GM12878 (cell line): ENCODE measurements around the gene ACSL4. TPM values are rescaled to one million over a fixed set of nuclear protein-coding genes. Genes with fewer than 3 reads are reported as not detected.

Experiments
- ATAC-seq: fragments of 200-7000 bp; cut with Tn5 transposase; 3 replicates; pipeline ENCODE4 v1.9.1; 2020; ENCODE audit warnings: mild to moderate bottlenecking, moderate library complexity
- BruUV-seq: library from RNA; stranded (reverse); fragments of 400-500 nt; replicated peaks from 2 replicates; lab custom pipeline; 2021; lab: Mats Ljungman, UMichigan
- CTCF ChIA-PET: fragments of 300-600 bp; sonication (Branson Sonifier 250); formaldehyde crosslinking; extraction: SDS; loops from one replicate; lab custom pipeline; 2021; ENCODE audit warnings: inconsistent platforms; lab: Yijun Ruan, JAX
- POLR2A ChIA-PET: fragments of 350-600 bp; formaldehyde crosslinking; extraction: SDS; loops from one replicate; lab custom pipeline; 2021; ENCODE audit warnings: inconsistent platforms; lab: Charles Lee
- RAD21 ChIA-PET: fragments of 300-600 bp; sonication (Branson Sonifier 250); formaldehyde crosslinking; loops from one replicate; lab custom pipeline; 2023; ENCODE audit warnings: antibody characterized with exemption; ENCODE audit not compliant: unreplicated experiment; lab: Charles Lee
- SMC1A ChIA-PET: fragments of 300-600 bp; sonication (Branson Sonifier 250); formaldehyde crosslinking; loops from one replicate; lab custom pipeline; 2023; ENCODE audit not compliant: unreplicated experiment, uncharacterized antibody; lab: Charles Lee
- DNase-seq: peaks from one replicate; pipeline ENCODE4 v3.0.0-alpha.2; 2011; ENCODE audit warnings: low read depth, low spot score
- FAIRE-seq: peaks from 3 replicates; lab custom pipeline; 2011; peaks lifted over from hg19 to GRCh38; lab: Jason Lieb, UNC
- H2AFZ ChIP-seq: 2 replicates; pipeline ENCODE4 v1.6.0; 2011; ENCODE audit warnings: low read depth, low read length, control low read depth; ENCODE audit not compliant: control insufficient read depth
- H3K27ac ChIP-seq: 2 replicates; pipeline ENCODE4 v1.5.1; 2011; ENCODE audit warnings: control low read depth; ENCODE audit not compliant: control insufficient read depth, insufficient read depth
- H3K27me3 ChIP-seq, 2 experiments: replicated peaks in 1 of 2; 2 replicates each; pipeline versions ENCODE4 v1.6.0 to v1.6.1; 2011; ENCODE audit warnings: low read length in 1 of 2; ENCODE audit not compliant: control insufficient read depth in 2 of 2, insufficient read depth in 2 of 2
- H3K36me3 ChIP-seq, 2 experiments: 2 replicates each; pipeline ENCODE4 v1.5.1; 2011; ENCODE audit warnings: low read length in 1 of 2; ENCODE audit not compliant: control insufficient read depth in 2 of 2, insufficient read depth in 2 of 2
- H3K4me1 ChIP-seq: 2 replicates; pipeline ENCODE4 v1.6.1; 2011; ENCODE audit warnings: mild to moderate bottlenecking, low read length, moderate library complexity, mixed read lengths; ENCODE audit not compliant: control insufficient read depth, insufficient read depth
- H3K4me2 ChIP-seq: 2 replicates; pipeline ENCODE4 v1.6.0; 2011; ENCODE audit warnings: control low read depth; ENCODE audit not compliant: control insufficient read depth, insufficient read depth
- H3K4me3 ChIP-seq: fragments of 200-600 bp; sonication (generic); 2 replicates; pipeline ENCODE4 v1.5.1; 2016
- H3K79me2 ChIP-seq: 2 replicates; pipeline ENCODE4 v1.6.0; 2011; ENCODE audit warnings: low read length; ENCODE audit not compliant: control insufficient read depth, insufficient read depth
- H3K9ac ChIP-seq: 2 replicates; pipeline ENCODE4 v1.8.0; 2011; ENCODE audit warnings: low read length, control low read depth, mixed read lengths; ENCODE audit not compliant: control insufficient read depth, insufficient read depth
- H3K9me3 ChIP-seq: replicated peaks from 3 replicates; pipeline ENCODE4 v1.5.1; 2011; ENCODE audit warnings: mild to moderate bottlenecking, low read length; ENCODE audit not compliant: control insufficient read depth, insufficient read depth
- H4K20me1 ChIP-seq: 2 replicates; pipeline ENCODE4 v1.6.0; 2011; ENCODE audit not compliant: control insufficient read depth, insufficient read depth
- BACH1 ChIP-seq: fragments of 450-650 bp; IDR thresholded peaks from 2 replicates; pipeline ENCODE4 v1.6.1; 2017; ENCODE audit warnings: mild to moderate bottlenecking, borderline replicate concordance
- CBX3 ChIP-seq: fragments of 200-600 bp; sonication (generic); IDR thresholded peaks from 2 replicates; pipeline ENCODE4 v1.6.1; 2016; ENCODE audit warnings: low read depth, borderline replicate concordance
- MXI1 ChIP-seq: fragments of 150-350 bp; IDR thresholded peaks from 2 replicates; pipeline ENCODE4 v1.6.1; 2011; ENCODE audit warnings: low read depth, mild to moderate bottlenecking, inconsistent platforms, low read length, improper control_type of control experiment
- PML ChIP-seq: IDR thresholded peaks from 2 replicates; pipeline ENCODE4 v1.6.1; 2012; ENCODE audit warnings: low read length, inconsistent platforms
- SIX5 ChIP-seq: IDR thresholded peaks from 2 replicates; pipeline ENCODE4 v1.6.1; 2011; ENCODE audit warnings: mild to moderate bottlenecking, low read depth, low read length, moderate library complexity; ENCODE audit not compliant: severe bottlenecking
- SREBF2 ChIP-seq: IDR thresholded peaks from 2 replicates; pipeline ENCODE4 v1.6.1; 2012; ENCODE audit warnings: mild to moderate bottlenecking, low read length
- TAF1 ChIP-seq: IDR thresholded peaks from 2 replicates; pipeline ENCODE4 v1.6.1; 2011; ENCODE audit warnings: mild to moderate bottlenecking, low read depth, low read length, borderline replicate concordance
- ZNF384 ChIP-seq: IDR thresholded peaks from 2 replicates; pipeline ENCODE4 v1.6.1; 2012; ENCODE audit warnings: low read depth, mild to moderate bottlenecking, low read length, improper control_type of control experiment, borderline replicate concordance
- ZNF622 ChIP-seq: fragments of 450-650 bp; IDR thresholded peaks from 2 replicates; pipeline ENCODE4 v1.6.1; 2017; ENCODE audit warnings: mild to moderate bottlenecking, inconsistent platforms
- WGBS: methylation state at CpG from one replicate; pipeline ENCODE4 v1.1.6; 2016; ENCODE audit warnings: low lambda C conversion rate; ENCODE audit not compliant: insufficient replicate concordance, insufficient coverage; ENCODE audit errors: missing lambda C conversion rate; 5-methylcytosine and 5-hydroxymethylcytosine counted together
- in situ Hi-C: fragments of 300-500 bp; cut with MboI; formaldehyde crosslinking; loops from 9 replicates; pipeline ENCODE4 v1.14.3; 2018; ENCODE audit warnings: mixed read lengths
- intact Hi-C: fragments of 100-400 bp; cut with micrococcal nuclease; formaldehyde crosslinking; loops from one replicate; pipeline ENCODE4 v1.14.2; 2022; ENCODE audit not compliant: unreplicated experiment
- polyA plus RNA-seq, 11 experiments: library from polyadenylated mRNA; depleted of rRNA in 4 of 11; unstranded in 6 of 11; stranded (reverse) in 5 of 11; fragments of >200 nt; fragmentation: Nextera tagmentation in 4 of 11; fragmentation: Illumina TruSeq in 1 of 11; extraction: Ambion mirVana in 4 of 11; extraction: Trizol in 1 of 11; gene quantifications; 1 replicate in 1 of 11; 2 replicates in 10 of 11; pipeline versions ENCODE4 v1.2.1 to v1.2.3, GENCODE V29; 2011 to 2016; ENCODE audit warnings: inconsistent platforms in 2 of 11, missing spikeins in 2 of 11, low read depth in 1 of 11
- total RNA-seq, 4 experiments: library from RNA; depleted of rRNA in 3 of 4; stranded (reverse); fragments of >200 nt in 3 of 4; fragmentation: Illumina TruSeq in 1 of 4; extraction: Trizol in 1 of 4; gene quantifications; 2 replicates each; pipeline versions ENCODE4 v1.2.1 to v1.2.3, GENCODE V29; 2013 to 2021
- TF ChIP-seq, protein P1 (sequence below): fragments of 450-650 bp; formaldehyde crosslinking; IDR thresholded peaks from 2 replicates; pipeline ENCODE4 v1.5.0; 2022; ENCODE audit warnings: mild to moderate bottlenecking, missing genetic modification characterization
- TF ChIP-seq, protein P2 (sequence below): IDR thresholded peaks from 2 replicates; pipeline ENCODE4 v1.6.1; 2012; ENCODE audit warnings: improper control_type of control experiment, low read depth, low read length; ENCODE audit not compliant: insufficient replicate concordance

Gene ACSL4
- total and polyA plus RNA-seq, 10 of the 15 experiments (the other 5 are each of a cell fraction or from before 2014, with no cell fraction given): 20.7 to 66.6 (median 45.4) TPM

GRCh38 chrX:109691752-109692151 lies 41.3 kb downstream of the ACSL4 start:
- no TSS peak for BruUV-seq

GRCh38 chrX:109691277-109691676 lies 41.8 kb downstream of the ACSL4 start:
- in situ Hi-C loops: no loop called here
- POLR2A ChIA-PET: no interaction called here
- no peak overlapping the region for H3K4me3 ChIP-seq
- BruUV-seq: no TSS peak
- no peak for ATAC-seq
- H3K9me3 ChIP-seq: no peaks in the 10 kb centered on the region
- no peak overlapping the region for H2AFZ ChIP-seq
- H3K79me2 ChIP-seq: peaks cover under 1% of the 10 kb centered on the region
- no peaks in the 10 kb centered on the region for H3K27me3 ChIP-seq
- no peaks in the 10 kb centered on the region for H4K20me1 ChIP-seq
- H3K36me3 ChIP-seq: no peaks in the 10 kb centered on the region; a peak in 1 of 4 replicates
- WGBS: 43% methylated on average over 1 of the region's 1 CpG
- no peak for FAIRE-seq
- RAD21 ChIA-PET: interaction anchor here (1.3 to 1.6 kb wide), 2 partner anchors 13 to 22 kb away, joined by 4 to 7 read pairs; no protein-coding TSS in a partner anchor
- CTCF ChIA-PET: interaction anchor here (1.2 to 2.4 kb wide), 2 partner anchors 13 to 199 kb away, joined by 3 to 6 read pairs; no protein-coding TSS in a partner anchor
- no peak for DNase-seq
- H3K9ac ChIP-seq: no peak overlapping the region
- no peaks in the 10 kb centered on the region for H3K4me1 ChIP-seq
- no peak overlapping the region for H3K4me2 ChIP-seq
- SMC1A ChIA-PET: interaction anchor here (1.3 kb wide), 1 partner anchor 18 kb away, joined by 8 read pairs; no protein-coding TSS in a partner anchor
- intact Hi-C loops: no loop called here
- H3K27ac ChIP-seq: no peak overlapping the region
- TF ChIP-seq PML (no peak), CBX3 (no peak), MXI1 (no peak)
- TF ChIP-seq, protein P1, sequence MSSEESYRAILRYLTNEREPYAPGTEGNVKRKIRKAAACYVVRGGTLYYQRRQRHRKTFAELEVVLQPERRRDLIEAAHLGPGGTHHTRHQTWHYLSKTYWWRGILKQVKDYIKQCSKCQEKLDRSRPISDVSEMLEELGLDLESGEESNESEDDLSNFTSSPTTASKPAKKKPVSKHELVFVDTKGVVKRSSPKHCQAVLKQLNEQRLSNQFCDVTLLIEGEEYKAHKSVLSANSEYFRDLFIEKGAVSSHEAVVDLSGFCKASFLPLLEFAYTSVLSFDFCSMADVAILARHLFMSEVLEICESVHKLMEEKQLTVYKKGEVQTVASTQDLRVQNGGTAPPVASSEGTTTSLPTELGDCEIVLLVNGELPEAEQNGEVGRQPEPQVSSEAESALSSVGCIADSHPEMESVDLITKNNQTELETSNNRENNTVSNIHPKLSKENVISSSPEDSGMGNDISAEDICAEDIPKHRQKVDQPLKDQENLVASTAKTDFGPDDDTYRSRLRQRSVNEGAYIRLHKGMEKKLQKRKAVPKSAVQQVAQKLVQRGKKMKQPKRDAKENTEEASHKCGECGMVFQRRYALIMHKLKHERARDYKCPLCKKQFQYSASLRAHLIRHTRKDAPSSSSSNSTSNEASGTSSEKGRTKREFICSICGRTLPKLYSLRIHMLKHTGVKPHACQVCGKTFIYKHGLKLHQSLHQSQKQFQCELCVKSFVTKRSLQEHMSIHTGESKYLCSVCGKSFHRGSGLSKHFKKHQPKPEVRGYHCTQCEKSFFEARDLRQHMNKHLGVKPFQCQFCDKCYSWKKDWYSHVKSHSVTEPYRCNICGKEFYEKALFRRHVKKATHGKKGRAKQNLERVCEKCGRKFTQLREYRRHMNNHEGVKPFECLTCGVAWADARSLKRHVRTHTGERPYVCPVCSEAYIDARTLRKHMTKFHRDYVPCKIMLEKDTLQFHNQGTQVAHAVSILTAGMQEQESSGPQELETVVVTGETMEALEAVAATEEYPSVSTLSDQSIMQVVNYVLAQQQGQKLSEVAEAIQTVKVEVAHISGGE: no peak
- TF ChIP-seq, protein P2, sequence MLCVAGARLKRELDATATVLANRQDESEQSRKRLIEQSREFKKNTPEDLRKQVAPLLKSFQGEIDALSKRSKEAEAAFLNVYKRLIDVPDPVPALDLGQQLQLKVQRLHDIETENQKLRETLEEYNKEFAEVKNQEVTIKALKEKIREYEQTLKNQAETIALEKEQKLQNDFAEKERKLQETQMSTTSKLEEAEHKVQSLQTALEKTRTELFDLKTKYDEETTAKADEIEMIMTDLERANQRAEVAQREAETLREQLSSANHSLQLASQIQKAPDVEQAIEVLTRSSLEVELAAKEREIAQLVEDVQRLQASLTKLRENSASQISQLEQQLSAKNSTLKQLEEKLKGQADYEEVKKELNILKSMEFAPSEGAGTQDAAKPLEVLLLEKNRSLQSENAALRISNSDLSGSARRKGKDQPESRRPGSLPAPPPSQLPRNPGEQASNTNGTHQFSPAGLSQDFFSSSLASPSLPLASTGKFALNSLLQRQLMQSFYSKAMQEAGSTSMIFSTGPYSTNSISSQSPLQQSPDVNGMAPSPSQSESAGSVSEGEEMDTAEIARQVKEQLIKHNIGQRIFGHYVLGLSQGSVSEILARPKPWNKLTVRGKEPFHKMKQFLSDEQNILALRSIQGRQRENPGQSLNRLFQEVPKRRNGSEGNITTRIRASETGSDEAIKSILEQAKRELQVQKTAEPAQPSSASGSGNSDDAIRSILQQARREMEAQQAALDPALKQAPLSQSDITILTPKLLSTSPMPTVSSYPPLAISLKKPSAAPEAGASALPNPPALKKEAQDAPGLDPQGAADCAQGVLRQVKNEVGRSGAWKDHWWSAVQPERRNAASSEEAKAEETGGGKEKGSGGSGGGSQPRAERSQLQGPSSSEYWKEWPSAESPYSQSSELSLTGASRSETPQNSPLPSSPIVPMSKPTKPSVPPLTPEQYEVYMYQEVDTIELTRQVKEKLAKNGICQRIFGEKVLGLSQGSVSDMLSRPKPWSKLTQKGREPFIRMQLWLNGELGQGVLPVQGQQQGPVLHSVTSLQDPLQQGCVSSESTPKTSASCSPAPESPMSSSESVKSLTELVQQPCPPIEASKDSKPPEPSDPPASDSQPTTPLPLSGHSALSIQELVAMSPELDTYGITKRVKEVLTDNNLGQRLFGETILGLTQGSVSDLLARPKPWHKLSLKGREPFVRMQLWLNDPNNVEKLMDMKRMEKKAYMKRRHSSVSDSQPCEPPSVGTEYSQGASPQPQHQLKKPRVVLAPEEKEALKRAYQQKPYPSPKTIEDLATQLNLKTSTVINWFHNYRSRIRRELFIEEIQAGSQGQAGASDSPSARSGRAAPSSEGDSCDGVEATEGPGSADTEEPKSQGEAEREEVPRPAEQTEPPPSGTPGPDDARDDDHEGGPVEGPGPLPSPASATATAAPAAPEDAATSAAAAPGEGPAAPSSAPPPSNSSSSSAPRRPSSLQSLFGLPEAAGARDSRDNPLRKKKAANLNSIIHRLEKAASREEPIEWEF: no peak

More at GRCh38 chrX:109691752-109692151, 41.3 kb downstream of the ACSL4 start:
- Histone ChIP-seq H3K4me3 (no peak overlapping the region), H2AFZ (no peak overlapping the region), H3K27ac (no peak overlapping the region), H3K79me2 (peaks cover 3% of the 10 kb centered on the region), H3K9me3 (no peaks in the 10 kb centered on the region), H3K9ac (no peak overlapping the region), H3K36me3 (no peaks in the 10 kb centered on the region; a peak in 2 of 4 replicates), H3K4me2 (no peak overlapping the region), H3K4me1 (no peaks in the 10 kb centered on the region), H4K20me1 (no peaks in the 10 kb centered on the region), H3K27me3 (no peaks in the 10 kb centered on the region)
- in situ Hi-C loops (no loop called here), intact Hi-C loops (no loop called here)
- POLR2A ChIA-PET: no interaction called here
- RAD21 ChIA-PET: interaction anchor here (1.1 to 1.6 kb wide), 3 partner anchors 13 to 21 kb away, joined by 3 to 7 read pairs (median 4); no protein-coding TSS in a partner anchor
- no peak for TF ChIP-seq ZNF622
- no peak for TF ChIP-seq TAF1
- no peak for TF ChIP-seq ZNF384
- no peak for TF ChIP-seq SREBF2
- no peak for TF ChIP-seq SIX5
- no peak for TF ChIP-seq BACH1
- CTCF ChIA-PET: interaction anchor here (0.9 to 2.4 kb wide), 5 partner anchors 9 to 199 kb away, joined by 3 to 6 read pairs (median 4); no protein-coding TSS in a partner anchor
- DNase-seq: no peak
- SMC1A ChIA-PET: interaction anchor here (0.7 to 1.3 kb wide), 2 partner anchors 17 to 195 kb away, joined by 3 to 8 read pairs; no protein-coding TSS in a partner anchor
- no peak for ATAC-seq
- FAIRE-seq: no peak
- WGBS: 25% methylated on average over 2 of the region's 2 CpGs
